Activated CD8-positive, alpha-beta memory T cell treated with anti-CD3 and anti-CD28 coated beads, Interleukin-2, amount 50 U/mL, for 1 hour (primary cell): ENCODE measurements around the gene KCNK16.
"Not testable (repeated sequence)": the region's sequence is repeated elsewhere in the genome, so short reads cannot be mapped to it uniquely, and the experiment has no call there.

ENCODE experiments used
- DNase-seq: peaks from one replicate; pipeline ENCODE4 v3.0.0-alpha.2; 2020; ENCODE audit errors: extremely low read depth

Gene KCNK16

GRCh38 chr6:39309942-39310531, 12.5 kb downstream of the KCNK16 start:
- DNase-seq = no peak

GRCh38 chr6:39307462-39307861, 15.0 kb downstream of the KCNK16 start:
- no peak for DNase-seq

GRCh38 chr6:39304951-39305350, 17.6 kb downstream of the KCNK16 start:
- no peak for DNase-seq

- DNase-seq = no peak
Observed at GRCh38 chr6:39303425-39304153, 18.9 kb downstream of the KCNK16 start.

DNA sequence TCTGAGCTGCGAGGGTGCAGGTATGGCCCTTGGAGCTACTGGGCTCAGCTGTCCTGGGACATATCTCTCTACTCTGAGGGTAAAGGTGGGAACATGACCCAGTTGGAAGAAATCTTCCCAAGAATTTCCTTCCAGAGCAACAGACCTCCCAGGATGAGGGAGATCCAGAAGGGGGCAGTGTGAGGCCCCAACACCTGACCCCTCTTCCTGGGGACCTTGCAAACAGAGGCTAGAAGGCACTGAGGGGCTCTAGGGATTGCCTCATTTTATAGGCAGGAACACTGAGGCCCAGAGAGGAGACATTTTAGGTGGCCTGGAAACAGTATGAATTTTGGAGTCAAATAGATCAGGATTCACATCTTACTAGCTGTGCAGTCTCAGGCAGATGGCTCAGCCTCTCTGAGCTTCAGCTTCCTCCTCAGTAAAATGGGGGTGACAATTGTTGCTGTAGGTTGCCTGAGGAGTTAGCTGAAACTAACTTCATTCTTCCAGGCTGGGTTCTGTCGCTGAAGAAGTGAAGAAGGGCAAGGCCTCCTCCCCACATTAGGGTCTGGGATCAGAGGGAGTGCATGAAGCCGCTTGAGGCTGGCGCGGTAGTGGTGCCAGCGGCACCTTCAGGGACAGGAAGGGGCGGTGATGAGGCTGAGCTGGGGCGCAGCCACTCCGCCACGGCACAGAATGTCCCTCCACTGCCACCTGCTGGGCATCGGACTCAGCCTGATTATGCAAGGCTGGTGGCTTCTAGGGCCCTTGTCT, 19.7 kb downstream of the KCNK16 start:
- DNase-seq = peak; percentile 54

- DNase-seq = no peak
Observed at GRCh38 chr6:39302011-39302410, 20.5 kb downstream of the KCNK16 start.

DNA sequence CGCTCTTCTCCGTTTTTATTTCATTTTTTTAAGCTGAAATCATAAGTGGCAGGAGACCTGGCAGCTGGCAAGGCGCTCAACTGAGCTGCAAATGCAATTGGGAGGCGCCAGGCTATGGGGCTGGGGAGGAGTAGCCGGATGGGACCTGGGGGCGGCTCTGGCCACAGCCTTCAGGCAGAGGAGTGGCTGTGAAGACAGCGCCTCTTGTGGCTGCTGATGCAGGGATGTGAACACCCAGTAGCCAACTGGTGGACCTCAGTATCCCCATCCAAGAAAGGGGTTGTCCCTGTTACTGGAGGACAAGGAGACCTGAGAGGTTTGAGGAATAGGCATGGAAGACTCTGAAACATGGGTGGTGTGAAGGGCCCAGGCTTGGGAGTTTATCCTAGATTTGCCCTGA, 20.9 kb downstream of the KCNK16 start:
- DNase-seq = no peak

DNA sequence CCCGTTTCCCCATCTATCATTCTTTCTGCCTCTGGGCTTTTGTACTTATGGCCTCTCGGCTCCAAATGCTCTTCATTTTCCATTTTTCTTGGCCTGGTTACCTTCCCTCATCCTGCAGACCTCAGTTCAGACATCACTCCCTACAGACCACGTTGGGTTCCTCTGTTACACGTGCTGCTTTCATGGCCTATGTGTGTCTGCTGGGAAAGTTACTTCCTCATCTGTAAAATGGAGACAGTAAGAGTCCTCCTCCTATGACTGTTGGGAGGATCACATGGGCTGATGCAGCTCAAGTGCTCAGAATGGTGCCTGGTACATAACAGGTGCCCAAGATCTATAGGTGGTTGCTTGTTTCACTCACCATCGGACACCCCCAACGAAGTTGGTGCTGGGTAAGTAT, 21.8 kb downstream of the KCNK16 start:
- no peak for DNase-seq

DNA sequence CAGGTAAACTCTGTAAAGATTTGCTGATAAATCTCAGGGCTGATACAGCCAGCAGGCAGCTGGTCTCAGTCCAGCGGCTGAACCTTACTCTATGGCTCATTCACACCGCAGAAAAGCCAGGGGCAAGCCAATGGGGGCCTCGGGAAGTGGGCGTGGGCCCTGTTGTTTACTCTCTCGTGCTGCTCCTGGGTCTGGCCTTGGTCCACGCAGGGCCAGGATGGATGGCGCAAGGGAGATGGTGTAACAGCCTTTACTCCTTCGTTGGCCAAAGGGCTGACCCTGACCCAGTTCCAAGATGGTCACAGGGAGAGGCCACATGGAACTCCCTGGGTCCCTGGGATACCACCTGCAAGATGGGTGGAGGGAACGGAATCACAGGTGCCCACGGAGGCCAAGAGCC, 24.4 kb downstream of the KCNK16 start:
- DNase-seq = no peak

DNA sequence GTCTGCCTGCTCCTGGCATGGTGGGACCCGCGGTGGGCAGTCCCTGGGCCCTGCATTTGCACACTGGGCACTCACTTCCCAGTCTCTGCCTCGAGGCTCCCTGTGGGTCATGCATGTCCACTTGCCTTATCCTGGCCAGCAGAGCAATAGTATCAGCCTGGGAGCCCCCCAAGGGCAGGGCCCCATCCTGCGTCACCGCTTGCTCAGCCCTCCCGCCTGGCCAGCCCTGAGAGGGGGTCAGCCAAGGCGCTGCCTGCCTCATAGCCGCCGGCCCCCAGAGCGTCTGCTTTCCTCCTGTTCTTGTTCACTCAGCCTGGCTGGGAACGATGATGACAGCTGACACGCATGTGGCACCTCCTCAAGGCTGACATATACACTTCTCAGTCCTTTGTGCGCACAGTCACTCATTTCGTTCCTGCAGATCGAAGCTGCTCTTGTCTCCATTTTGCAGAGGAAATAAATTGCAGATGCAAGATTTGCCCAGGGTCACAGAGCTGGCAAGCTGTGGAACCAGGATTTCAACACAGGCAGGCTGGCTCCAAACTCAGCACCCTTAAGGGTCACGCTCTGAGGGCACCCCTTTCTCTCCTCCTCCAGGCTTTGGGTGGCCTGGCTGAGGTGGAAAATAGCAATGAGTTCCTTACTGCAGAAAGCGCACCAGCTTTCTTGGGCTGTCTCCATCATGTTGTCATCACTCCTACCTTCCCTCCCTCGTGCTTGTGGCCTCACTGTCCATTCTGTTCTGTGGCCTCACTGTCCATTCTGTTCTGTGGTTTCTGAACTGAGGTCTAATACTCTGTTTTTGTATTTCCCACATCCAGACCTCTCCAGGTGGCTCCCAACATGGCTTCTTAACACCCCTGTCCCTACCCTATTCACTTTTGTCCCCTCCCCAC, 25.5 kb downstream of the KCNK16 start:
- DNase-seq = no peak

DNA sequence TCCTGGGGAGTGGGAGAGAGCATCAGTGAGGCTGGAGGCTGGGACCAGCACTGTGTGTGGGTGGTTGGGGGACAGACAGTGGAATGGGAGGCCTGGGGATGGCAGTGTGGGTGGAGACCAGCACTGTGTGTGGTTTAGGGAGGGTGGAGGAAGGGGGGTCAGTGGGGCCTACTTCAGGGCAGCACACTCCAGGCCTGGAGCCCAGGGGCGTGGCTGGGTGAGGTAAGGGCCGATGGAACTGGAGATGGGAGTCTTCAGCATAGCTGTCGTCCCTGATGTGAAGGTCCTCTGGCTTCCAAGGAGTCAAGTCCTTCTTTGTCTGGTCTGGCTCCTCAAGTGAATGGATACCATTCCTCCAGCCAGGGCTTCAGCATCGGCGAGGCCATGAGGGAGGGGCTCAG, 26.9 kb downstream of the KCNK16 start:
- no peak for DNase-seq

DNA sequence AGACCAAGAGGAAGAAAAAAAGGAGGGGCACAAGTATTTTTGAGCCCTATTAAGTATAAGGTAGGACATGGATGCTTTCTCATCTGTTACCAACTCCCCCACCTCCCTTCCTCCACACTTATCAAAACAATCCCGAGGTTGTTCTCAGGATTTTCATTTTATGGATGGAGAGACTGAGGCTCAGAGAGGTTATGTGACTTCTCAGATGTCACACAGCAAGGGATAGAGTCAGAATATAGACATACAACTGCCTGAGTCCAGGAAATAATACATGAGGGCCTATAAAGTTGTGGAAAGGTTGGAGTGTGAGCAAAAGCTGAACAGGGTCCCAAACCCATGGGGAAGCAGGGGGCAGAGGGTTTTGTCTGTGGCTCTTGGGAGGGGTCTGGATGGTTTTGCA, 27.6 kb downstream of the KCNK16 start:
- DNase-seq = no peak

DNA sequence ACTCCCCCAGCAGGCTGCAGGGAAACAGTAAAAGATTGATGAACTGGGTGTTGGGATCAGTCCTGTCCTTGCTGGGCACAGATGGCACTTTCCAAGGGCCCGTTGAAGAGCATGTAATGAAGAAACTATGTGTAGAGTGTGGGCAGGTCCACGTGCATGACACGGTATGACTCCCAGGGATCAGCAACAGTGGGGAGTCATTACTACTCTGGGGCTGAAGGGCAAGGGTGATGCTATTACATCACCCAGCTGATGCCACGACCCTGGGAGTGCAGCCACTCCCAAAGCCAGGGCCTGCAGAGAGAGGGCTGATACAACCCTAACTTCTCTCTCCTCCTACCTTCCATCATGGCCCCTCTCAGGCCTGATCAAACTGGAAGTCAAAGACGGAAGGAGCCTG, 28.4 kb downstream of the KCNK16 start:
- no peak for DNase-seq

DNA sequence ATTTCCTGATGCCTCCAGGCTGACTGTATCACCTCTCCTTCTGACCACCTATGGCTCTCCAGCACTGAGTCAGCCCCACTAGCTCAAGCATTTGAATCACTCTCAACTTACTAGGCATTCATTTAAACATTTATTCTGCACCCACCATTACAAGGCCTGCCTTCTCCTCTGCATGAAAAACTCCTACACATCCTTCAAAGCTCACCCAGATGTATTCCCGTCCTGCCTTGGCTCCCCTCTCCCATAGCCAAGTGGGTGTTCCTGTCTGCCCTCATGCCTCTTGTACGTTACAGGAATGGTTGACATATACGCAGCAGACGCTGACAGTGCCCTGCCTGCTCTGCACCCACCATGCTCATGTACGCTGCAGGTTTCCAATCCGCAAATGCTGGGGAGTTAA, 29.9 kb downstream of the KCNK16 start:
- DNase-seq = no peak

GRCh38 chr6:39289490-39289889, 33.0 kb downstream of the KCNK16 start:
- no peak for DNase-seq

- DNase-seq = no peak
Observed at GRCh38 chr6:39287601-39288000, 34.9 kb downstream of the KCNK16 start.

DNA sequence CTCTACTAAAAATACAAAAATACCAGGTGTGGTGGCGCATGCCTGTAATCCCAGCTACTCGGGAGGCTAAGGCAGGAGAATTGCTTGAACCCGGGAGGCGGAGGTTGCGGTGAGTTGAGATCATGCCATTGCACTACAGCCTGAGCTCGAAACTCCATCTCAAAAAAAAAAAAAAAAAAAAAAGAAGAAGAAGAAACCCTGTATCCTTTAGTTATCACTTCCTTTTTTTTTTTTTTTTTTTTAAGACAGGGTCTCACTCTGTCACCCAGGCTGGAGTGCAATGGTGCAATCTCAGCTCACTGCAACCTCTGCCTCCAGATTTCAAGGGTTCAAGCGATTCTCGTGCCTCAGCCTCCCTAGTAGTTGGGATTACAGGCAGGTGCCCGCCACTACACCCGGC, 35.9 kb downstream of the KCNK16 start:
- DNase-seq = not testable (repeated sequence)

- DNase-seq = no peak
Observed at GRCh38 chr6:39282774-39283173, 39.7 kb downstream of the KCNK16 start.

GRCh38 chr6:39281312-39281980, 41.1 kb downstream of the KCNK16 start:
- no peak for DNase-seq

DNA sequence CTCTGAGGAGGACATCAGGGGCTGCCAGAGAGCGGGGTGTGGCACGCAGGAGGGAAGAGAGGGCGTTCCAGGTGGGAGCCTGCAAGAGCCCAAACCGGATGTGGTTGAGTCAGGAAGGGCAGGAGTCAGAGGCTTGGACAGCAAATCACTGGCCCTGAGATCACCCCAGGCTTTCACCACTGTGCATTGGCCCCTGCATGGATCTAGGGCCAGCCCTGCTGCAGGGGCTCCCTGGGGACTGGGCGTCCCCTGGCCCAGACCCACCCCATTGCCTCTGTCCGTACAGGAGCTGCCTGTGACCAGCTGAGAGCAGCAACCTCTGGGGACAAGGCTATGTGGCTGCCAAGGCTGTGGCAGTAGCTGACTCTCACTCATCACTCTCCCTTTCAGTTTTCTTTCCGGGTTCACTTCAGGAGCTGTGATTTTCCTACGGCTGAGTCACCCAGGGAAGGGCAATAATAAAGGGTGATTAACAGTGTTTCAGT, 42.2 kb downstream of the KCNK16 start:
- no peak for DNase-seq

- no peak for DNase-seq
Observed at GRCh38 chr6:39279539-39279938, 43.0 kb downstream of the KCNK16 start.
